ENCODE data around the gene SCNN1A. TPM values are rescaled to one million over a fixed set of nuclear protein-coding genes. Genes with fewer than 3 reads are reported as not detected.

SCNN1A gene
- total RNA-seq, 1 experiment from 2014 or later, result 118 TPM

DNA sequence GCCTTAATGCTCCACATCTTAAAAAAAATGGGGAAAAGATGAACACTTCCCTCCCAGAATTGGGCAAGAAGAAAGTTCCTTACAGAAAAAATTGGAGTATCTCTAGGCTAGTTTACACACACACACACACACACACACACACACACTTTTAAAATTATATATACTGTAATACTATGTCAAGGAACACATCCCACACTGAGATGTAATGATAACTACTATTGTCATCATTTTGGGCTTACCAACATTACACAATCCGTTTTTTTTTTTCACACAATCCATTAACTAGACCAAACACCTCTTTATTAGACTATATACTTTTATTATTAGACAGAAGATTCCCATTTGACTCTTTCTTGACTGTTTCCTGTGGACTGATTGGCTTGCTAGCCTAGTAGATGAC, 11.1 kb upstream of the SCNN1A start:
- CTCF ChIA-PET, result no interaction called here
- H4K20me1 ChIP-seq (ENCODE audit: insufficient read depth), result no peaks in the 10 kb centered on the region
- no peak for DNase-seq (ENCODE audit: low read depth, low spot score)
- H3K4me2 ChIP-seq (ENCODE audit: low read length), result no peak overlapping the region
- no peak overlapping the region for H3K9ac ChIP-seq (ENCODE audit: low read length)
- no peaks in the 10 kb centered on the region for H3K9me3 ChIP-seq (ENCODE audit: control insufficient read depth in 1 of 2, insufficient read depth in 1 of 2, low read depth in 1 of 2, low read length in 2 of 2)
- no peak overlapping the region for H3K27ac ChIP-seq (ENCODE audit: low read depth, low read length)
- RAD21 ChIA-PET (ENCODE audit: low non-redundant PET in 1 of 2, low total read pairs in 2 of 2, uncharacterized antibody in 2 of 2, unreplicated experiment in 2 of 2), result no interaction called here
- no peak overlapping the region for H3K4me3 ChIP-seq (replicated peaks in 1 of 2; ENCODE audit: low read depth in 1 of 2, low read length in 2 of 2)
- H3K27me3 ChIP-seq (ENCODE audit: insufficient read depth, low read length), result no peaks in the 10 kb centered on the region
- ATAC-seq, result no peak
- H3K36me3 ChIP-seq (ENCODE audit: control insufficient read depth in 1 of 2, insufficient read depth in 2 of 2, low read length in 2 of 2), result peaks cover 24 to 41% of the 10 kb centered on the region in 2 experiments; a peak in 3 of 4 replicates
- H3K4me1 ChIP-seq (ENCODE audit: control insufficient read depth in 1 of 2, insufficient read depth in 2 of 2, low read length in 2 of 2), result peaks cover 19 to 40% of the 10 kb centered on the region in 2 experiments
- intact Hi-C loops (cut with micrococcal nuclease), result no loop called here
- no peaks in the 10 kb centered on the region for H3K9me2 ChIP-seq (ENCODE audit: insufficient read depth)
- peaks cover 56% of the 10 kb centered on the region for H3K79me2 ChIP-seq (ENCODE audit: insufficient read depth, low read length)
- TF ChIP-seq JUND (IDR thresholded peaks at IDR 0.05) (no peak), EGR1 (IDR thresholded peaks at IDR 0.05; ENCODE audit: low read depth) (no peak), SIN3A (IDR thresholded peaks at IDR 0.05; ENCODE audit: low read depth) (no peak), ZNF274 (IDR thresholded peaks at IDR 0.05; ENCODE audit: low read depth, low read length) (no peak)
- TF ChIP-seq, protein P1, sequence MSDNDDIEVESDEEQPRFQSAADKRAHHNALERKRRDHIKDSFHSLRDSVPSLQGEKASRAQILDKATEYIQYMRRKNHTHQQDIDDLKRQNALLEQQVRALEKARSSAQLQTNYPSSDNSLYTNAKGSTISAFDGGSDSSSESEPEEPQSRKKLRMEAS (IDR thresholded peaks at IDR 0.05), result no peak
- POLR2A ChIA-PET, result no interaction called here
- H2AFZ ChIP-seq (ENCODE audit: low read depth, low read length, poor library complexity, severe bottlenecking), result no peak overlapping the region
- no TSS peak for BruUV-seq (replicated peaks)

DNA sequence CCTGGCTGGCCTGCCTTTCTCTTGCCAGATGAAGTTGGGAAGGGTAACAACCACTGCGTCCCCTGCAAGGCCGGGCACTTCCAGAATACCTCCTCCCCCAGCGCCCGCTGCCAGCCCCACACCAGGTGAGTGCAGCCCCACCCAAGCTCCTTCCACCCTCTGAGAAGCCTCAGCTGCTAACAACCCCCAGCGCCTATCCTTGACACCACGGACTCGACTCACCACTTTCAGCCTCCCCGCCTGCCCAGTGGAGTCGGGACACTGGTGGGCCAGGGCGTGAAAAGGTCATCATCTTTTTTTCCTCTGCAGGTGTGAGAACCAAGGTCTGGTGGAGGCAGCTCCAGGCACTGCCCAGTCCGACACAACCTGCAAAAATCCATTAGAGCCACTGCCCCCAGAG, 10.7 kb upstream of the SCNN1A start:
- BruUV-seq (replicated peaks), result no TSS peak

More for the DNA sequence above, 10.7 kb upstream of the SCNN1A start:
- intact Hi-C loops (cut with micrococcal nuclease), result no loop called here
- 0 out of 2 replicates have a peak overlapping the region, but pooled peaks have one; percentile 17 for H3K27ac ChIP-seq (ENCODE audit: low read depth, low read length)
- no peaks in the 10 kb centered on the region for H3K9me3 ChIP-seq (ENCODE audit: control insufficient read depth in 1 of 2, insufficient read depth in 1 of 2, low read depth in 1 of 2, low read length in 2 of 2)
- H3K4me3 ChIP-seq (replicated peaks in 1 of 2; ENCODE audit: low read depth in 1 of 2, low read length in 2 of 2), result no peak overlapping the region
- H4K20me1 ChIP-seq (ENCODE audit: insufficient read depth), result no peaks in the 10 kb centered on the region
- no peak overlapping the region for H3K4me2 ChIP-seq (ENCODE audit: low read length)
- peaks cover 21 to 38% of the 10 kb centered on the region in 2 experiments; a peak in 3 of 4 replicates for H3K36me3 ChIP-seq (ENCODE audit: control insufficient read depth in 1 of 2, insufficient read depth in 2 of 2, low read length in 2 of 2)
- TF ChIP-seq SIN3A (IDR thresholded peaks at IDR 0.05; ENCODE audit: low read depth) (no peak), CBX3 (IDR thresholded peaks at IDR 0.05; ENCODE audit: low read depth) (no peak), SRF (IDR thresholded peaks at IDR 0.05; ENCODE audit: low read depth) (no peak), CEBPB (IDR thresholded peaks at IDR 0.05; ENCODE audit: low read depth) (no peak), ZNF274 (IDR thresholded peaks at IDR 0.05; ENCODE audit: low read depth, low read length) (no peak), POLR2AphosphoS5 (IDR thresholded peaks at IDR 0.05; ENCODE audit: low read depth, low read length) (no peak)
- peaks cover 19 to 40% of the 10 kb centered on the region in 2 experiments for H3K4me1 ChIP-seq (ENCODE audit: control insufficient read depth in 1 of 2, insufficient read depth in 2 of 2, low read length in 2 of 2)
- H2AFZ ChIP-seq (ENCODE audit: low read depth, low read length, poor library complexity, severe bottlenecking), result no peak overlapping the region
- ATAC-seq (no peak), DNase-seq (ENCODE audit: low read depth, low spot score) (no peak)
- POLR2A ChIA-PET, result no interaction called here
- CTCF ChIA-PET, result no interaction called here
- no peaks in the 10 kb centered on the region for H3K27me3 ChIP-seq (ENCODE audit: insufficient read depth, low read length)
- RAD21 ChIA-PET (ENCODE audit: low non-redundant PET in 1 of 2, low total read pairs in 2 of 2, uncharacterized antibody in 2 of 2, unreplicated experiment in 2 of 2), result no interaction called here
- peaks cover 56% of the 10 kb centered on the region for H3K79me2 ChIP-seq (ENCODE audit: insufficient read depth, low read length)
- no peaks in the 10 kb centered on the region for H3K9me2 ChIP-seq (ENCODE audit: insufficient read depth)
- no peak overlapping the region for H3K9ac ChIP-seq (ENCODE audit: low read length)
